Smooth muscle cell of the pulmonary artery (primary cell): ENCODE measurements around the gene PAF1. TPM values are rescaled to one million over a fixed set of nuclear protein-coding genes. Genes with fewer than 3 reads are reported as not detected.

ENCODE experiments used
- total RNA-seq: library from RNA; depleted of rRNA; stranded (reverse); fragments of >200 nt; gene quantifications from 2 replicates; pipeline ENCODE4 v1.2.3, GENCODE V29; 2014

PAF1 gene
- total RNA-seq = 23.2 and 26.5 TPM in 2 replicates

GRCh38 chr19:39390751-39391437, at the start of gene PAF1, which contains the start of gene MED29:
TSS of gene PAF1 (minus strand) at chr19:39391106. CDS start at chr19:39390864, 242 bp downstream.
TSS of gene MED29 (plus strand) at chr19:39391378. CDS start at chr19:39391423, 45 bp downstream.

GRCh38 chr19:39435499-39436349, 44.8 kb upstream of the PAF1 start, which contains the start of gene RPS16:
TSS of gene RPS16 (minus strand) at chr19:39435949. CDS start at chr19:39435895, 54 bp downstream.

GRCh38 chr19:39412100-39412866, 21.4 kb upstream of the PAF1 start, which contains the start of gene PLEKHG2:
TSS of gene PLEKHG2 (plus strand) at chr19:39412669. CDS start at chr19:39414087, 1,418 bp downstream.

GRCh38 chr19:39406656-39407409, 15.9 kb upstream of the PAF1 start, which contains the start of gene ZFP36:
TSS of gene ZFP36 (plus strand) at chr19:39406847. CDS start at chr19:39406905, 58 bp downstream.

GRCh38 chr19:39341719-39342604, 48.9 kb downstream of the PAF1 start, which contains the start of gene SAMD4B:
TSS of gene SAMD4B (plus strand) at chr19:39342421. CDS start at chr19:39356894, 14,473 bp downstream.

Other genes with a start within 250 kb of the PAF1 start
- gene NCCRP1, start 194.1 kb downstream of the PAF1 start, total RNA-seq = not detected in 2 replicates
- not detected in 2 replicates for gene SYCN, start 186.8 kb downstream of the PAF1 start, total RNA-seq
- not detected in 2 replicates for gene IFNL3, start 146.1 kb downstream of the PAF1 start, total RNA-seq
- not detected in 2 replicates for gene IFNL4, start 142.2 kb downstream of the PAF1 start, total RNA-seq
- not detected in 2 replicates for gene IFNL2, start 122.7 kb downstream of the PAF1 start, total RNA-seq
- gene IFNL1, start 94.7 kb downstream of the PAF1 start, total RNA-seq = not detected in 2 replicates
- 0.26 and 0.50 TPM in 2 replicates for gene LRFN1, start 70.2 kb downstream of the PAF1 start, total RNA-seq
- 0.39 TPM in 1 of 2 replicates, not detected in the other for gene GMFG, start 55.1 kb downstream of the PAF1 start, total RNA-seq
- gene SAMD4B, start 48.7 kb downstream of the PAF1 start, total RNA-seq = 91.9 and 106 TPM in 2 replicates
- gene MED29, start 272 bp upstream of the PAF1 start, total RNA-seq = 18.0 and 24.8 TPM in 2 replicates
- gene ZFP36, start 15.7 kb upstream of the PAF1 start, total RNA-seq = 3.0 and 3.3 TPM in 2 replicates
- gene PLEKHG2, start 21.6 kb upstream of the PAF1 start, total RNA-seq = 28.3 and 35.1 TPM in 2 replicates
- gene RPS16, start 44.8 kb upstream of the PAF1 start, total RNA-seq = 78.3 and 93.2 TPM in 2 replicates
- gene SUPT5H, start 54.5 kb upstream of the PAF1 start, total RNA-seq = 63.9 and 66.3 TPM in 2 replicates
- 49.0 and 52.6 TPM in 2 replicates for gene TIMM50, start 89.7 kb upstream of the PAF1 start, total RNA-seq
- 0.13 and 0.23 TPM in 2 replicates for gene DLL3, start 107.8 kb upstream of the PAF1 start, total RNA-seq
- gene SELENOV, start 124.0 kb upstream of the PAF1 start, total RNA-seq = not detected in 2 replicates
- 2.1 and 2.7 TPM in 2 replicates for gene EID2B, start 141.7 kb upstream of the PAF1 start, total RNA-seq
- 8.4 and 11.1 TPM in 2 replicates for gene EID2, start 149.1 kb upstream of the PAF1 start, total RNA-seq
- not detected in 2 replicates for gene LGALS13, start 211.4 kb upstream of the PAF1 start, total RNA-seq